Measurements from ENCODE around the gene BMPER.

Gene BMPER

DNA sequence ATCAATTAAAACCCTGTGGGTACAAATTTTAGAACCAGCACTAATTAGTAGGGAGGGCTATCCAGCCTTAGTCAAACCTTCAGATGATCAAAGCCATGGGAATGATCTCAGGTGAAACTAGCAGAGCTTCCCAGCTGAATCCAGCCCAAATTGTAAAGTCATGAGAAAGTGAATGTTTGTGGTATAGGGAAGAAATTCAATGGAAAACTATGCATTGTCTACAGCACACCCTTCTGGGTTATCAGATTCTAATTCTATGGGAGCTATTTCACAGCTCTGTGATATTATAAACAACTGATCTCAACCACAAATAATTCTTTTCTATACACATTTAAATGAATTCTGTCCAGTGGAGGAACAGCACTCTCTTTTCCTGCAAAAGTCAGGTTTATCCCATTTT is 24.6 kb upstream of the BMPER start:
- Histone ChIP-seq H3K4me1 (ENCODE audit: control insufficient read depth in 1 of 2, insufficient read depth in 2 of 2, low read length in 2 of 2) (no peaks in the 10 kb centered on the region), H3K27ac (ENCODE audit: low read length) (no peak overlapping the region), H3K4me3 (ENCODE audit: low read depth in 1 of 2, low read length in 2 of 2) (no peak overlapping the region), H3K36me3 (ENCODE audit: control insufficient read depth in 1 of 2, insufficient read depth in 2 of 2, low read length in 2 of 2) (no peaks in the 10 kb centered on the region), H3K27me3 (ENCODE audit: low read depth, low read length) (no peaks in the 10 kb centered on the region), H3K9me3 (ENCODE audit: control insufficient read depth in 1 of 2, low read length in 2 of 2) (no peaks in the 10 kb centered on the region)

DNA sequence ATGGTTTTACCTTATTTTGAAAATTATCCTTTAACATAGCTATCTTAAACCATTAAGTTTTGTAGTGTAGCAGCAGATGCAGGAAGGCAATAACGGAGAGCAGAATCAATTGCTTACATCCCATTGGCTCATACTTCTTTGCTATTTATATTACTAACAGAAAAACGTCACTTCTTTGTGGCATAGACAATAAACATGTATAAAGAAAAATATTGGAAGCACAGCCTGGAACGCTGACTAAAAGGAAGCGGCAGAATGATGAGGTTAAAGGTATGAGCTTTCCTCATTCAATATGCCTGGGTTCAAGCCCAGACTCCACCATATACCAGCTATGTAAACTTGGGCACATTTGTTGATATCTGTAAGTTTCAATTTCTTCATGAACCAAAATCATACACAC is 24.0 kb upstream of the BMPER start:
- Histone ChIP-seq H3K4me1 (ENCODE audit: control insufficient read depth in 1 of 2, insufficient read depth in 2 of 2, low read length in 2 of 2) (no peaks in the 10 kb centered on the region), H3K4me3 (ENCODE audit: low read depth in 1 of 2, low read length in 2 of 2) (no peak overlapping the region), H3K36me3 (ENCODE audit: control insufficient read depth in 1 of 2, insufficient read depth in 2 of 2, low read length in 2 of 2) (no peaks in the 10 kb centered on the region), H3K27ac (ENCODE audit: low read length) (no peak overlapping the region), H3K9me3 (ENCODE audit: control insufficient read depth in 1 of 2, low read length in 2 of 2) (no peaks in the 10 kb centered on the region), H3K27me3 (ENCODE audit: low read depth, low read length) (no peaks in the 10 kb centered on the region)

DNA sequence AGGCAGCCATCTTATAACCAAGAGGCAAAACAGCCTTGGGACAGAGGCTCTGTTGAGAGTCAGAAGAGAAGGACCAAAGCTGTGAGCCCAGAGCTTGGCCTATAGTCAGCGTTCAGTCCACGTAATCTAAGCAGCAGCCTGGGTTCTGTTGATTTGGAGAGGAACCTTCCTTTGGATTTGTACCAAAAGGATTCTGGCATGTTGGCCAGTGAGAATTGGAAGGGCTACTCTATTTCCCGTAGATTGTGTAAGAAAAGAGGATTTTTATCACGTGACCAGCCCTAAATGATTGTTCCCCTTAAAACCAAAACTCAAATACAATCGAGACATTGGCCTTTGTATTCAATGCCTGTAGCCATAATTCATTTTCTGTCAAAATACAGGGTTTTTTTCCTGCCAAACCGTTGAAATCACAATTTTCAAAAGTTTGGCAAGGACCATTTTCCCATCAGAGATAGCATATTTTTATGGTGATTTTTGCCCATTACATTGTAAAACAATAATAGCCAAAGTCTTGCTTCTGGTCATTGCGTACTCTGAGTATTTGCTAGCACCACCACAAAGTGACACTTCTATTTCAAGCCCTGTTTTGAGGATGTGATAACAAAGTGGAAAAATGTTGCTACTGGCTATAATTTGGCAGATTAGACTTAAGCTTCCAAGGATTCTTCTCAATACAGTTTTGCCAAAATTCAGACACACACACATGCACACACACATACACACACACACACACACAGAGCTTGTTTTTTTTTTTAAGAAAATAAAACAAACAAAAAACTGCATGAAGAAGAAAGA is 23.1 kb upstream of the BMPER start:
- H3K27me3 ChIP-seq (ENCODE audit: low read depth, low read length): no peaks in the 10 kb centered on the region
- H3K4me1 ChIP-seq (ENCODE audit: control insufficient read depth in 1 of 2, insufficient read depth in 2 of 2, low read length in 2 of 2): no peaks in the 10 kb centered on the region
- H3K9me3 ChIP-seq (ENCODE audit: control insufficient read depth in 1 of 2, low read length in 2 of 2): no peaks in the 10 kb centered on the region
- H3K27ac ChIP-seq (ENCODE audit: low read length): no peak overlapping the region
- H3K36me3 ChIP-seq (ENCODE audit: control insufficient read depth in 1 of 2, insufficient read depth in 2 of 2, low read length in 2 of 2): no peaks in the 10 kb centered on the region
- H3K4me3 ChIP-seq (ENCODE audit: low read depth in 1 of 2, low read length in 2 of 2): no peak overlapping the region

DNA sequence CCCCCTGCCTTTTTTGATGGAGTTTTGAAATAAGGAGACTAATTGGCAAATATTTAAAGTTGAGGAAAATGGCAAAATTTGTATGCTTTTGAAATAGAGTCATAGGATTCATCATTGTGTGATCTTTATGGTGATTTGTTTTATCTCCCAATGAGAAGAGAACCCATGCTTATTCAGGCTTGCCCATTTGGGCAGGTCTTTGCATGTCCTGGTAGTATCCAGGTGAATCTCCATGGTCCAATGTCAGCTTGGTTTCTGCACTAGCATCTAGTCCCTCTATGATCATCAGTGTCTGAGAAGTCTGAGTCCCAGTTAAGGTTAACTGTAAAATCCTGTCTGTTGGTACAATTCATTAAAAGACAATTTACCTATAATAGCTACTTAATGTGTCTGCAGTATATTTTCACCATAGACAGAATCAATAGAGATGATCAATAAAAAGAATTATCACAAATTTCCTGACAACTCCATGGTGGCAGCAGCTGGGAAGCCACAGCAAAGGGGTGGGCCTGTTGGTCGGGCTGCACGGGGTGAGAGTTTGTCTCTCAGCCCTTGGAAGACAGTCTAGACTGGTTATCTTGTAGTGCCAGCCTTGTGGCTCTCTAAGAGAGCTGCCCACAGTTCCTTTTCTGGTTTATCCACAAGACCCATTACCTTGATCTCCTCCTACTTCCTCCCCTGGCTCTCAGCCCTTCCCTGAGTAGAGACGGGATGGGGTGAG is 22.2 kb upstream of the BMPER start:
- no peaks in the 10 kb centered on the region for H3K9me3 ChIP-seq (ENCODE audit: control insufficient read depth in 1 of 2, low read length in 2 of 2)
- H3K36me3 ChIP-seq (ENCODE audit: control insufficient read depth in 1 of 2, insufficient read depth in 2 of 2, low read length in 2 of 2): no peaks in the 10 kb centered on the region
- H3K27ac ChIP-seq (ENCODE audit: low read length): no peak overlapping the region
- no peaks in the 10 kb centered on the region for H3K4me1 ChIP-seq (ENCODE audit: control insufficient read depth in 1 of 2, insufficient read depth in 2 of 2, low read length in 2 of 2)
- H3K4me3 ChIP-seq (ENCODE audit: low read depth in 1 of 2, low read length in 2 of 2): no peak overlapping the region
- no peaks in the 10 kb centered on the region for H3K27me3 ChIP-seq (ENCODE audit: low read depth, low read length)

- no peak overlapping the region for H3K4me3 ChIP-seq (ENCODE audit: low read depth in 1 of 2, low read length in 2 of 2)
- H3K27ac ChIP-seq (ENCODE audit: low read length): no peak overlapping the region
- H3K36me3 ChIP-seq (ENCODE audit: control insufficient read depth in 1 of 2, insufficient read depth in 2 of 2, low read length in 2 of 2): no peaks in the 10 kb centered on the region
- H3K4me1 ChIP-seq (ENCODE audit: control insufficient read depth in 1 of 2, insufficient read depth in 2 of 2, low read length in 2 of 2): no peaks in the 10 kb centered on the region
- H3K9me3 ChIP-seq (ENCODE audit: control insufficient read depth in 1 of 2, low read length in 2 of 2): no peaks in the 10 kb centered on the region
- H3K27me3 ChIP-seq (ENCODE audit: low read depth, low read length): no peaks in the 10 kb centered on the region
Observed at GRCh38 chr7:33883671-33883965, 21.7 kb upstream of the BMPER start.

DNA sequence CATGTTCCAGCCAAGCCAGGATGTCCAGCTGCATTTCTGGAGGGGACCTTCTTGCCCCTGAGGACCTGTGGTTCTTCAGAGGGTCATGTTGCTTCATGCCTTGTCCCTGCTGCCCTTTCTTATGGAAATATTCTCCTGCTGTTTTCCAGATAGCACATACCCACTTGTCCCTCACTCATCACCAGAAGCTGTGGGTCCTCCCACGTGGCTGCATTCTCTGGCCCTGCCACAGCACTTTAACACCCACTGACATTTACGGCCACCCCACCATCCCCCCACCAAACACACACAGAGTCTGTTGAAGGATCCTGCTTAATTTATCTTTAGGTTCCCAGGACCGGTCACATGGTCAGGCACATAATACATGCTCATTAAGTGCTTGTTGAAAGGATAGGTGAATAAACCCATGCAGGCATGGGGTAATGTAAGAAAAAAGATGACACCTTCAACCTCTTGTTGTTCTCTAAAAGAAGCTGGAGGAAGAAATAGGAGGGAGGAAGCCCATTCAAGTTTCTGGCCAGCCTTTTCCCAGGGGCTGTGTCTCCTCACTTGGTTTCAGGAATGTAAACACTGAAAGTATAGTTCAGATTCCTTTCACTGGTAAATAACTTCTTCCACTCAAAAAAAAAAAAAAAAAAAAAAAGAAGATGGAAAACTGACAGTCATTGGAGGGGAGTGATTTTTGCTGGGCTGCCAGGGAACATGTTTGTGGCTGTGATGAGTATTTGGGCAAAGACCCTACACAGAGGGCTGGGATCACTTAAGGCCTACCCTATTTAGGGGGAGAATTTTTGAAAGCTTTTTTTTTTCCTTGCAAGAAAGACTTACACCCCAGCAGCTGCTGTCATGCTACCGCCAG is 19.8 kb upstream of the BMPER start:
- Histone ChIP-seq H3K27ac (ENCODE audit: low read length) (no peak overlapping the region), H3K4me3 (ENCODE audit: low read depth in 1 of 2, low read length in 2 of 2) (no peak overlapping the region), H3K36me3 (ENCODE audit: control insufficient read depth in 1 of 2, insufficient read depth in 2 of 2, low read length in 2 of 2) (no peaks in the 10 kb centered on the region), H3K9me3 (ENCODE audit: control insufficient read depth in 1 of 2, low read length in 2 of 2) (no peaks in the 10 kb centered on the region), H3K27me3 (ENCODE audit: low read depth, low read length) (no peaks in the 10 kb centered on the region), H3K4me1 (ENCODE audit: control insufficient read depth in 1 of 2, insufficient read depth in 2 of 2, low read length in 2 of 2) (no peaks in the 10 kb centered on the region)

DNA sequence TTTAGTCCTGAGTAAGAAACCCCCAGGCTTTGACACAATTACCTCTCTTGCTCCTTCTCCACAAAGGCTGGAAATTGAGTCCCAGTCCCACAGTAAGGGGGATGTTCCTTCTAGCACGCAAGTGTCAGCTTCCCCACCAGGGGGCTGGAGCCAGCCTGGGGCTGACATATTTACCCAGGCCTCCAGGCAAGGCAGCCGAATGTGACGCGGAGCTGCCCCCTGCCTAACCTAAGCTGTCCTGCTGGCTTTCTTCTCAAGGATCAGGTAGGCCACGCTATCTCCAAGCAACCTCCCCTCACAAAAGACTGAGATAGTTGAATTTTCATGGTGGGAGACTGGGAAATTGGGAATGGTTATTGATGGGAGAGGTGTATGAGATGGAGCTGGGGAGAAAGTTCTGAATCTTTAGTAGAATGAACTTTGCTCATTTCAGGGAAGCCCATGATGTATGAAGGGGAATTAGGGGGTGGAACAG is 19.2 kb upstream of the BMPER start:
- Histone ChIP-seq H3K27me3 (ENCODE audit: low read depth, low read length) (no peaks in the 10 kb centered on the region), H3K4me3 (ENCODE audit: low read depth in 1 of 2, low read length in 2 of 2) (no peak overlapping the region), H3K4me1 (ENCODE audit: control insufficient read depth in 1 of 2, insufficient read depth in 2 of 2, low read length in 2 of 2) (no peaks in the 10 kb centered on the region), H3K27ac (ENCODE audit: low read length) (no peak overlapping the region), H3K36me3 (ENCODE audit: control insufficient read depth in 1 of 2, insufficient read depth in 2 of 2, low read length in 2 of 2) (no peaks in the 10 kb centered on the region), H3K9me3 (ENCODE audit: control insufficient read depth in 1 of 2, low read length in 2 of 2) (no peaks in the 10 kb centered on the region)

- no peaks in the 10 kb centered on the region for H3K36me3 ChIP-seq (ENCODE audit: control insufficient read depth in 1 of 2, insufficient read depth in 2 of 2, low read length in 2 of 2)
- no peaks in the 10 kb centered on the region for H3K9me3 ChIP-seq (ENCODE audit: control insufficient read depth in 1 of 2, low read length in 2 of 2)
- no peak overlapping the region for H3K27ac ChIP-seq (ENCODE audit: low read length)
- no peak overlapping the region for H3K4me3 ChIP-seq (ENCODE audit: low read depth in 1 of 2, low read length in 2 of 2)
- no peaks in the 10 kb centered on the region for H3K4me1 ChIP-seq (ENCODE audit: control insufficient read depth in 1 of 2, insufficient read depth in 2 of 2, low read length in 2 of 2)
- no peaks in the 10 kb centered on the region for H3K27me3 ChIP-seq (ENCODE audit: low read depth, low read length)
Observed at GRCh38 chr7:33887266-33887975, 17.9 kb upstream of the BMPER start.

GRCh38 chr7:33888166-33888565 is 17.2 kb upstream of the BMPER start:
- no peak overlapping the region for H3K27ac ChIP-seq (ENCODE audit: low read length)
- H3K27me3 ChIP-seq (ENCODE audit: low read depth, low read length): no peaks in the 10 kb centered on the region
- H3K4me1 ChIP-seq (ENCODE audit: control insufficient read depth in 1 of 2, insufficient read depth in 2 of 2, low read length in 2 of 2): no peaks in the 10 kb centered on the region
- no peaks in the 10 kb centered on the region for H3K9me3 ChIP-seq (ENCODE audit: control insufficient read depth in 1 of 2, low read length in 2 of 2)
- H3K4me3 ChIP-seq (ENCODE audit: low read depth in 1 of 2, low read length in 2 of 2): no peak overlapping the region
- H3K36me3 ChIP-seq (ENCODE audit: control insufficient read depth in 1 of 2, insufficient read depth in 2 of 2, low read length in 2 of 2): no peaks in the 10 kb centered on the region

DNA sequence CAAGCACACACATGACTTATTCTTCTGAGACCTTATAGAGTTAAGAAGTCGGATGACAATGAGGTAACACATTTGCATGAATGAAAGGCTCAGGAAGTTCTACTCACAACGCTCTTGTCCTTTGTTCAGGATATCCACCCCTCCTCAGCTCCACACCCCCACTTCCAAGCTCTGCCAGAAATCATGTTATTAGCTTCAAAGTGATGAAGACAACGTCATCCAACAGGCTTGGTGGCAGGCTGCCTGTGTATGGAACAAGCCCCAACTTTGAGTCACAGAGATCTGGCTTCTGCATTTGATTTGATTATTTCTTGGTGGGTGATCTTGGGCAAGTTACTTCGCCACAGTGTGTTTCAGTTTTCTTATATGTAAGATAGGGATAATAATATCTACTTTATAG is 12.4 kb upstream of the BMPER start:
- no peaks in the 10 kb centered on the region for H3K27me3 ChIP-seq (ENCODE audit: low read depth, low read length)
- H3K9me3 ChIP-seq (ENCODE audit: control insufficient read depth in 1 of 2, low read length in 2 of 2): no peaks in the 10 kb centered on the region
- no peak overlapping the region for H3K4me3 ChIP-seq (ENCODE audit: low read depth in 1 of 2, low read length in 2 of 2)
- no peak overlapping the region for H3K27ac ChIP-seq (ENCODE audit: low read length)
- no peaks in the 10 kb centered on the region for H3K36me3 ChIP-seq (ENCODE audit: control insufficient read depth in 1 of 2, insufficient read depth in 2 of 2, low read length in 2 of 2)
- no peaks in the 10 kb centered on the region for H3K4me1 ChIP-seq (ENCODE audit: control insufficient read depth in 1 of 2, insufficient read depth in 2 of 2, low read length in 2 of 2)

DNA sequence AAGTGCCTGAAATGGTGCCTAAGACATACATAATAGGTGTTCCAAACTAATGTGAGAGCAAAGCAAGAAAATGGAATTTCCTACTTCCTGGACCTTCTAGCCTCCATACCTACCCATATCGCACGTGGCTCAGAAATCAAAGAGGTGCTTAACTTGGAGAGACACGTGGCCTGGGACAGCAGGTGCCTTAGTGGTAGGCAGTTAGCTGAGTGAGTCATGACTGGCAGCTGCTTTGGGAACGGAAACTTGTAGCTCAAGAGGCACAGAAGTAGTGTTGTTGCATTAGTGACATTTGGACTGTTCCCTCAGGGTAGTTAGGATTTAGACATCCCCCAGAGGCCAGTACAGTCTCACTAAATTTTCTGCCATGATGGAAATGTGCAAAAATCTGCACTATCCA is 12.0 kb upstream of the BMPER start:
- H3K27ac ChIP-seq (ENCODE audit: low read length): no peak overlapping the region
- no peaks in the 10 kb centered on the region for H3K4me1 ChIP-seq (ENCODE audit: control insufficient read depth in 1 of 2, insufficient read depth in 2 of 2, low read length in 2 of 2)
- H3K4me3 ChIP-seq (ENCODE audit: low read depth in 1 of 2, low read length in 2 of 2): no peak overlapping the region
- H3K36me3 ChIP-seq (ENCODE audit: control insufficient read depth in 1 of 2, insufficient read depth in 2 of 2, low read length in 2 of 2): no peaks in the 10 kb centered on the region
- no peaks in the 10 kb centered on the region for H3K27me3 ChIP-seq (ENCODE audit: low read depth, low read length)
- no peaks in the 10 kb centered on the region for H3K9me3 ChIP-seq (ENCODE audit: control insufficient read depth in 1 of 2, low read length in 2 of 2)

Measured in muscle layer of duodenum (tissue), 2 donors.